Measurements from ENCODE around the gene MBD1.

DNA sequence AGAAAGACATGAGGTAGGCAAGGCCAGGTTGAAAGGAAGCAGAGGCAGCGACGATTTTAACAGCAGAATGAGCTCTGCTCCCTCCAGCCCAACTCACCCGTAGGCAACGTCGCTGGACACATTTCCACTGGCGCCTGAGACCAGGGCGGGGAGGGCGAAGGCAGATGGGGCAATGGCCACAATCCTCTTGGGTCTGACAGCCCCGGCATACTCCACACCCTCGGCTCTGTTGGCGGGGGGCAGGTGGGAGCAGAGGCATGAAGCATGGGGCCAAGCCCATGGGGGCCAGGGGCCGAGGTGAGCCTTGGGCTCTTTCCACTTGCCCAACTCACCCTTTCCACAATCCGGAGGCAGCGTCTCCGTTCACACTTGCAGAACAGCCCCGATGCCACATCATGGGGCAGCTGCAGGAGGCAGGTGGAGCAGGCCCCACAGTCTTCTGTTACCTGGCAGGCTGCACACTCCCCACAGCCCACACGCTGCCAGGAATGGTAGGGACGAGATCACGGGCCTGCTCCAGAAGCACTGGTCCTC is 5.8 kb downstream of the MBD1 start:
- TF ChIP-seq, protein P1, sequence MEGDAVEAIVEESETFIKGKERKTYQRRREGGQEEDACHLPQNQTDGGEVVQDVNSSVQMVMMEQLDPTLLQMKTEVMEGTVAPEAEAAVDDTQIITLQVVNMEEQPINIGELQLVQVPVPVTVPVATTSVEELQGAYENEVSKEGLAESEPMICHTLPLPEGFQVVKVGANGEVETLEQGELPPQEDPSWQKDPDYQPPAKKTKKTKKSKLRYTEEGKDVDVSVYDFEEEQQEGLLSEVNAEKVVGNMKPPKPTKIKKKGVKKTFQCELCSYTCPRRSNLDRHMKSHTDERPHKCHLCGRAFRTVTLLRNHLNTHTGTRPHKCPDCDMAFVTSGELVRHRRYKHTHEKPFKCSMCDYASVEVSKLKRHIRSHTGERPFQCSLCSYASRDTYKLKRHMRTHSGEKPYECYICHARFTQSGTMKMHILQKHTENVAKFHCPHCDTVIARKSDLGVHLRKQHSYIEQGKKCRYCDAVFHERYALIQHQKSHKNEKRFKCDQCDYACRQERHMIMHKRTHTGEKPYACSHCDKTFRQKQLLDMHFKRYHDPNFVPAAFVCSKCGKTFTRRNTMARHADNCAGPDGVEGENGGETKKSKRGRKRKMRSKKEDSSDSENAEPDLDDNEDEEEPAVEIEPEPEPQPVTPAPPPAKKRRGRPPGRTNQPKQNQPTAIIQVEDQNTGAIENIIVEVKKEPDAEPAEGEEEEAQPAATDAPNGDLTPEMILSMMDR (IDR thresholded peaks at IDR 0.05; ENCODE audit: insufficient read depth, low read length, poor library complexity, severe bottlenecking): no peak
- TF ChIP-seq EZH2phosphoT487 (conservative IDR thresholded peaks at IDR 0.05; ENCODE audit: low read length): no peak
